Measurements from ENCODE around the gene ZBTB49. TPM values are rescaled to one million over a fixed set of nuclear protein-coding genes. Genes with fewer than 3 reads are reported as not detected.

ZBTB49 gene
- total and polyA plus RNA-seq, 2 of the 4 experiments (the other 2 are of a cell fraction) = 3.2 to 4.8 TPM

DNA sequence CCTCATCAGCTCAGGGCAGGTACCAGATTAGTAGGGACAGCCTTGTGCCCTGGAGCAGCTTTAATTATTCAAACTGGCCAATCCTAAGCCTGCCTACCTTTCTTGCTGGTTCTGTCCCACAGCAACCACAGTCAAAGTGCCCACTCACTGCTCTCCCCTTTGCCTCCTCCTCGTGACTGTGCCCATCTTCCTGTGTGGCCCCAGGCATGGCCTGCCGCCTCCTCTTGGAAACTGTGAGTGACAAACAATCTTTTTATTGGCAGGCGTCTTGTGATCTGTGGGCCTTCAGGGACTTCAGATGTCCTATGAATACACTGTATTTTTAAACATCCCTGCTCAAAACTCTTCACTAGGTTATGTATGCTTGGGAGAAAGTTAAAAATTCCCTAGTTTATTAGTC lies 74.0 kb downstream of the ZBTB49 start:
- H2AFZ ChIP-seq (replicated peaks; ENCODE audit: low read length, poor library complexity) = no peak overlapping the region
- no peak overlapping the region for H3K4me3 ChIP-seq (ENCODE audit: insufficient read depth, low read depth, low read length)
- H4K20me1 ChIP-seq (ENCODE audit: insufficient read depth, low read length) = no peaks in the 10 kb centered on the region
- ChIA-PET CTCF (no interaction called here), POLR2A (ENCODE audit: unreplicated experiment) (no interaction called here)
- no peaks in the 10 kb centered on the region; the same call in none of the 2 replicates for H3K9me3 ChIP-seq (ENCODE audit: control insufficient read depth, insufficient read depth, low read length)
- no peak for DNase-seq
- H3K4ac ChIP-seq (ENCODE audit: low read depth, low read length) = no peak overlapping the region
- no peaks in the 10 kb centered on the region for H3K79me1 ChIP-seq (ENCODE audit: low read depth in 1 of 2, low read length in 2 of 2)
- H2AK9ac ChIP-seq (replicated peaks; ENCODE audit: low read depth, low read length, poor library complexity) = no peak overlapping the region
- no TSS peak for BruUV-seq (replicated peaks)
- H3K27ac ChIP-seq (ENCODE audit: insufficient read depth, low read length) = no peak overlapping the region
- H3K23ac ChIP-seq (ENCODE audit: low read depth, low read length) = no peak overlapping the region
- no peaks in the 10 kb centered on the region for H3K36me3 ChIP-seq (ENCODE audit: control insufficient read depth, insufficient read depth, low read length)
- in situ Hi-C loops (cut with MboI; ENCODE audit: low sequenced_read_pairs) (no loop called here), intact Hi-C loops (cut with micrococcal nuclease) (no loop called here), dilution Hi-C loops (cut with HindIII; ENCODE audit: low sequenced_read_pairs, unreplicated experiment) (no loop called here)
- H4K8ac ChIP-seq (ENCODE audit: low read depth in 2 of 2, low read length in 2 of 2) = no peak overlapping the region
- H3K4me1 ChIP-seq (ENCODE audit: control insufficient read depth, insufficient read depth, low read length) = no peaks in the 10 kb centered on the region
- no peak overlapping the region for H3K14ac ChIP-seq (replicated peaks; ENCODE audit: low read depth, low read length)
- H4K5ac ChIP-seq (ENCODE audit: low read depth, low read length) = no peak overlapping the region
- WGBS, 2 experiments (ENCODE audit: extremely low coverage in 2 of 2, insufficient read length in 1 of 2) = no CpG with 5 or more reads among the region's 3 CpGs
- no peak overlapping the region for H2AK5ac ChIP-seq (ENCODE audit: low read depth, low read length)
- no peak overlapping the region for H4K91ac ChIP-seq (ENCODE audit: insufficient read depth, low read depth, low read length)
- no peak for ATAC-seq (ENCODE audit: low read depth)
- no peak overlapping the region for H3K18ac ChIP-seq (ENCODE audit: low read depth, low read length)
- no peak overlapping the region for H2BK15ac ChIP-seq (ENCODE audit: low read depth, low read length)
- no peak overlapping the region for H3K56ac ChIP-seq (ENCODE audit: extremely low read depth, insufficient read depth, low read length)
- no peak overlapping the region for H2BK120ac ChIP-seq (ENCODE audit: low read depth, low read length)
- H2BK20ac ChIP-seq (ENCODE audit: low read depth, low read length) = no peak overlapping the region
- no peak overlapping the region for H3K9ac ChIP-seq (ENCODE audit: low read depth, low read length)
- no peaks in the 10 kb centered on the region for H3K9me1 ChIP-seq (ENCODE audit: insufficient read depth, low read length)
- no peak overlapping the region for H2BK5ac ChIP-seq (ENCODE audit: low read depth, low read length, poor library complexity, severe bottlenecking)
- no peak overlapping the region for H3K4me2 ChIP-seq (ENCODE audit: low read depth, low read length)
- TF ChIP-seq MAZ (IDR thresholded peaks at IDR 0.05; ENCODE audit: borderline replicate concordance, low read depth, low read length) = no peak
- TF ChIP-seq CEBPB (IDR thresholded peaks at IDR 0.05; ENCODE audit: low read depth, low read length) = no peak
- TF ChIP-seq MXI1 (IDR thresholded peaks at IDR 0.05; ENCODE audit: borderline replicate concordance, low read depth, low read length) = no peak
- TF ChIP-seq CHD1 (IDR thresholded peaks at IDR 0.05; ENCODE audit: low read depth, low read length) = no peak
- TF ChIP-seq FOS (IDR thresholded peaks at IDR 0.05; ENCODE audit: low read depth, low read length) = no peak
- TF ChIP-seq RCOR1 (IDR thresholded peaks at IDR 0.05; ENCODE audit: insufficient replicate concordance, low read length) = no peak
- TF ChIP-seq, protein P1, sequence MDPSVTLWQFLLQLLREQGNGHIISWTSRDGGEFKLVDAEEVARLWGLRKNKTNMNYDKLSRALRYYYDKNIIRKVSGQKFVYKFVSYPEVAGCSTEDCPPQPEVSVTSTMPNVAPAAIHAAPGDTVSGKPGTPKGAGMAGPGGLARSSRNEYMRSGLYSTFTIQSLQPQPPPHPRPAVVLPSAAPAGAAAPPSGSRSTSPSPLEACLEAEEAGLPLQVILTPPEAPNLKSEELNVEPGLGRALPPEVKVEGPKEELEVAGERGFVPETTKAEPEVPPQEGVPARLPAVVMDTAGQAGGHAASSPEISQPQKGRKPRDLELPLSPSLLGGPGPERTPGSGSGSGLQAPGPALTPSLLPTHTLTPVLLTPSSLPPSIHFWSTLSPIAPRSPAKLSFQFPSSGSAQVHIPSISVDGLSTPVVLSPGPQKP (IDR thresholded peaks at IDR 0.05; ENCODE audit: borderline replicate concordance, low read depth, low read length) = no peak
- no peak for TF ChIP-seq RAD21 (IDR thresholded peaks at IDR 0.05; ENCODE audit: low read length)
- TF ChIP-seq BHLHE40 (IDR thresholded peaks at IDR 0.05; ENCODE audit: low read depth, low read length) = no peak
- TF ChIP-seq, protein P2, sequence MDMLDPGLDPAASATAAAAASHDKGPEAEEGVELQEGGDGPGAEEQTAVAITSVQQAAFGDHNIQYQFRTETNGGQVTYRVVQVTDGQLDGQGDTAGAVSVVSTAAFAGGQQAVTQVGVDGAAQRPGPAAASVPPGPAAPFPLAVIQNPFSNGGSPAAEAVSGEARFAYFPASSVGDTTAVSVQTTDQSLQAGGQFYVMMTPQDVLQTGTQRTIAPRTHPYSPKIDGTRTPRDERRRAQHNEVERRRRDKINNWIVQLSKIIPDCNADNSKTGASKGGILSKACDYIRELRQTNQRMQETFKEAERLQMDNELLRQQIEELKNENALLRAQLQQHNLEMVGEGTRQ (IDR thresholded peaks at IDR 0.05; ENCODE audit: low read depth, low read length) = no peak
- TF ChIP-seq SMC3 (IDR thresholded peaks at IDR 0.05; ENCODE audit: low read depth, low read length) = no peak
- TF ChIP-seq NFE2L2 (IDR thresholded peaks at IDR 0.05; ENCODE audit: low read depth, low read length) = no peak
- no peak for TF ChIP-seq MAFK (IDR thresholded peaks at IDR 0.05; ENCODE audit: low read depth, low read length)
- no peak for TF ChIP-seq POLR2A (IDR thresholded peaks at IDR 0.05; ENCODE audit: low read depth, low read length)
- TF ChIP-seq, protein P3, sequence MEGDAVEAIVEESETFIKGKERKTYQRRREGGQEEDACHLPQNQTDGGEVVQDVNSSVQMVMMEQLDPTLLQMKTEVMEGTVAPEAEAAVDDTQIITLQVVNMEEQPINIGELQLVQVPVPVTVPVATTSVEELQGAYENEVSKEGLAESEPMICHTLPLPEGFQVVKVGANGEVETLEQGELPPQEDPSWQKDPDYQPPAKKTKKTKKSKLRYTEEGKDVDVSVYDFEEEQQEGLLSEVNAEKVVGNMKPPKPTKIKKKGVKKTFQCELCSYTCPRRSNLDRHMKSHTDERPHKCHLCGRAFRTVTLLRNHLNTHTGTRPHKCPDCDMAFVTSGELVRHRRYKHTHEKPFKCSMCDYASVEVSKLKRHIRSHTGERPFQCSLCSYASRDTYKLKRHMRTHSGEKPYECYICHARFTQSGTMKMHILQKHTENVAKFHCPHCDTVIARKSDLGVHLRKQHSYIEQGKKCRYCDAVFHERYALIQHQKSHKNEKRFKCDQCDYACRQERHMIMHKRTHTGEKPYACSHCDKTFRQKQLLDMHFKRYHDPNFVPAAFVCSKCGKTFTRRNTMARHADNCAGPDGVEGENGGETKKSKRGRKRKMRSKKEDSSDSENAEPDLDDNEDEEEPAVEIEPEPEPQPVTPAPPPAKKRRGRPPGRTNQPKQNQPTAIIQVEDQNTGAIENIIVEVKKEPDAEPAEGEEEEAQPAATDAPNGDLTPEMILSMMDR (conservative IDR thresholded peaks at IDR 0.05; ENCODE audit: low read depth, low read length) = no peak
- TF ChIP-seq RFX5 (IDR thresholded peaks at IDR 0.05; ENCODE audit: low read depth, low read length) = no peak
- peaks cover 27% of the 10 kb centered on the region for H3K27me3 ChIP-seq (ENCODE audit: control insufficient read depth, insufficient read depth, low read length)

Data from IMR-90 (cell line).